ENCODE data around the gene MYB. TPM values are rescaled to one million over a fixed set of nuclear protein-coding genes. Genes with fewer than 3 reads are reported as not detected.

MYB gene
- total and polyA plus RNA-seq, 2 donors (not counting 3 experiments of a cell fraction or from before 2014, with no cell fraction given), result 0.14 to 0.53 TPM

DNA sequence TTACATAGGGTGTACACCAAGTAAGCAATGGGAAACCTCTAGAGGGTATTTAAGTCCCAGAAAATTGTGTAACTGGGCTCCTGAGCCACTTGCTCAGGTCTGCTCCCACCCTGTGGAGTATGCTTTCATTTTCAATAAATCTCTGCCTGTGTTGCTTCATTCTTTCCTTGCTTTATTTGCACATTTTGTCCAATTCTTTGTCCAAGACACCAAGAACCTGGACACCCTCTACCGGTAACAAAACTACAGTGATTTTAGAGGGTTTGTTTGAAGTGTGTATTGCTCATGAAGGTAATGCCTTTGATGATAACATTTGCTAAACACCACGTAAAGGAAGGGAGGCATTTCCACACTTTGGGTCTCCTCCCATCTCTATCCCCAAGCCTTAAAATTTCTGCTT lies 46.2 kb downstream of the MYB start:
- dilution Hi-C loops (cut with MboI; ENCODE audit: extremely low pct_ligation_motif_present, low sequenced_read_pairs) (no loop called here), intact Hi-C loops (cut with micrococcal nuclease) (no loop called here)
- H3K4me2 ChIP-seq (ENCODE audit: insufficient read depth, low read length), result no peak overlapping the region
- no peaks in the 10 kb centered on the region for H4K20me1 ChIP-seq (replicated peaks; ENCODE audit: control insufficient read depth, extremely low read depth, insufficient read depth, low read length)
- FAIRE-seq (no peak), DNase-seq (ENCODE audit: low read depth, low spot score) (no peak)
- H3K9ac ChIP-seq (replicated peaks; ENCODE audit: extremely low read depth, insufficient read depth, low read length), result no peak overlapping the region
- no peaks in the 10 kb centered on the region for H3K79me2 ChIP-seq (ENCODE audit: control insufficient read depth, insufficient read depth, low read length)
- H3K36me3 ChIP-seq (ENCODE audit: control insufficient read depth in 2 of 2, extremely low read depth in 1 of 2, insufficient read depth in 2 of 2, low read length in 2 of 2), result no peaks in the 10 kb centered on the region
- no TSS peak for BruUV-seq (replicated peaks)
- TF ChIP-seq MYC (IDR thresholded peaks at IDR 0.05; ENCODE audit: low read depth, low read length) (no peak), POLR2AphosphoS5 (IDR thresholded peaks at IDR 0.05; ENCODE audit: insufficient read depth, low read depth, low read length) (no peak), EZH2 (IDR thresholded peaks at IDR 0.05; ENCODE audit: borderline replicate concordance, low read depth, low read length, severe bottlenecking) (no peak)
- no peak overlapping the region for H3K4me3 ChIP-seq (replicated peaks in 1 of 3; ENCODE audit: insufficient read depth in 1 of 3, low read depth in 1 of 3, low read length in 3 of 3)
- H3K4me1 ChIP-seq (ENCODE audit: control insufficient read depth, extremely low read depth, insufficient read depth, low read length), result no peaks in the 10 kb centered on the region
- H3K27ac ChIP-seq (ENCODE audit: insufficient read depth, low read depth, low read length), result no peak overlapping the region
- CTCF ChIA-PET, result interaction anchor here (1.2 kb wide), 1 partner anchor 45 kb away, joined by 3 read pairs; no protein-coding TSS in a partner anchor
- H3K9me1 ChIP-seq (replicated peaks; ENCODE audit: control insufficient read depth, extremely low read depth, insufficient read depth, low read length), result no peaks in the 10 kb centered on the region
- H3K9me3 ChIP-seq (replicated peaks; ENCODE audit: control insufficient read depth, insufficient read depth, low read length), result no peaks in the 10 kb centered on the region
- no peak overlapping the region for H2AFZ ChIP-seq (ENCODE audit: low read depth, low read length)
- POLR2A ChIA-PET, result no interaction called here
- H3K27me3 ChIP-seq (ENCODE audit: control insufficient read depth in 2 of 2, insufficient read depth in 2 of 2, low read length in 2 of 2), result peaks cover 0 to 2% of the 10 kb centered on the region in 2 experiments

DNA sequence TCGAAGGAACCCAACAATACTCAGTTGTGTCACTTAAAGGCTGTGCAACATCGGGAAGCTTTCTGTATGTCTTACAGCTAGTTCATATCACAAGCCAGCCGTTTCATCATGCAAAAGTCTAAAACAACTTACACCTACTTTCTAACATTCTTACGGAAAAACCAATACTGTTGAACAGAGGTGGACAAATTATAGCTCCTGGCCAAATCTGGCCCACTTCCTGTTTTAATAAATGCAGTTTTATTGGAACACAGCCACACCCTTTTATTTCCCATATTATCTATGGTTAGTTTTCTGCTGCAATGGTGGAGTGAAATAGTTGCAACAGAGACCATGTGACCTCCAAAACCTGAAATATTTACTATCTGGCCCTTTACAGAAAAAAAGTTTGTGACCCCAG lies 46.6 kb downstream of the MYB start:
- CTCF ChIA-PET, result interaction anchor here (1.2 to 1.7 kb wide), 2 partner anchors 9 to 45 kb away, joined by 3 to 7 read pairs; no protein-coding TSS in a partner anchor
- no peak for FAIRE-seq

More for the DNA sequence above, 46.6 kb downstream of the MYB start:
- Histone ChIP-seq H3K27ac (ENCODE audit: insufficient read depth, low read depth, low read length) (no peak overlapping the region), H4K20me1 (replicated peaks; ENCODE audit: control insufficient read depth, extremely low read depth, insufficient read depth, low read length) (no peaks in the 10 kb centered on the region), H3K9me3 (replicated peaks; ENCODE audit: control insufficient read depth, insufficient read depth, low read length) (no peaks in the 10 kb centered on the region), H3K4me3 (replicated peaks in 1 of 3; ENCODE audit: insufficient read depth in 1 of 3, low read depth in 1 of 3, low read length in 3 of 3) (no peak overlapping the region), H3K9ac (replicated peaks; ENCODE audit: extremely low read depth, insufficient read depth, low read length) (no peak overlapping the region), H3K79me2 (ENCODE audit: control insufficient read depth, insufficient read depth, low read length) (no peaks in the 10 kb centered on the region), H3K36me3 (ENCODE audit: control insufficient read depth in 2 of 2, extremely low read depth in 1 of 2, insufficient read depth in 2 of 2, low read length in 2 of 2) (no peaks in the 10 kb centered on the region), H2AFZ (ENCODE audit: low read depth, low read length) (no peak overlapping the region), H3K4me2 (ENCODE audit: insufficient read depth, low read length) (no peak overlapping the region), H3K4me1 (ENCODE audit: control insufficient read depth, extremely low read depth, insufficient read depth, low read length) (no peaks in the 10 kb centered on the region), H3K9me1 (replicated peaks; ENCODE audit: control insufficient read depth, extremely low read depth, insufficient read depth, low read length) (no peaks in the 10 kb centered on the region), H3K27me3 (ENCODE audit: control insufficient read depth in 2 of 2, insufficient read depth in 2 of 2, low read length in 2 of 2) (peaks cover 0 to 2% of the 10 kb centered on the region in 2 experiments)
- POLR2A ChIA-PET, result no interaction called here
- intact Hi-C loops (cut with micrococcal nuclease), result no loop called here
- BruUV-seq (replicated peaks), result no TSS peak
- dilution Hi-C loops (cut with MboI; ENCODE audit: extremely low pct_ligation_motif_present, low sequenced_read_pairs), result no loop called here
- TF ChIP-seq POLR2AphosphoS5 (IDR thresholded peaks at IDR 0.05; ENCODE audit: insufficient read depth, low read depth, low read length) (no peak), EZH2 (IDR thresholded peaks at IDR 0.05; ENCODE audit: borderline replicate concordance, low read depth, low read length, severe bottlenecking) (no peak), JUN (IDR thresholded peaks at IDR 0.05; ENCODE audit: borderline replicate concordance, insufficient read depth, insufficient read length, low read depth) (no peak), MYC (IDR thresholded peaks at IDR 0.05; ENCODE audit: low read depth, low read length) (no peak), GATA2 (IDR thresholded peaks at IDR 0.05; ENCODE audit: insufficient read depth, insufficient read length, low read depth, low read length) (no peak), FOS (IDR thresholded peaks at IDR 0.05; ENCODE audit: borderline replicate concordance, insufficient read depth, low read length) (no peak), POLR2A (IDR thresholded peaks at IDR 0.05; ENCODE audit: low read depth, low read length) (no peak)
- TF ChIP-seq, protein P1, sequence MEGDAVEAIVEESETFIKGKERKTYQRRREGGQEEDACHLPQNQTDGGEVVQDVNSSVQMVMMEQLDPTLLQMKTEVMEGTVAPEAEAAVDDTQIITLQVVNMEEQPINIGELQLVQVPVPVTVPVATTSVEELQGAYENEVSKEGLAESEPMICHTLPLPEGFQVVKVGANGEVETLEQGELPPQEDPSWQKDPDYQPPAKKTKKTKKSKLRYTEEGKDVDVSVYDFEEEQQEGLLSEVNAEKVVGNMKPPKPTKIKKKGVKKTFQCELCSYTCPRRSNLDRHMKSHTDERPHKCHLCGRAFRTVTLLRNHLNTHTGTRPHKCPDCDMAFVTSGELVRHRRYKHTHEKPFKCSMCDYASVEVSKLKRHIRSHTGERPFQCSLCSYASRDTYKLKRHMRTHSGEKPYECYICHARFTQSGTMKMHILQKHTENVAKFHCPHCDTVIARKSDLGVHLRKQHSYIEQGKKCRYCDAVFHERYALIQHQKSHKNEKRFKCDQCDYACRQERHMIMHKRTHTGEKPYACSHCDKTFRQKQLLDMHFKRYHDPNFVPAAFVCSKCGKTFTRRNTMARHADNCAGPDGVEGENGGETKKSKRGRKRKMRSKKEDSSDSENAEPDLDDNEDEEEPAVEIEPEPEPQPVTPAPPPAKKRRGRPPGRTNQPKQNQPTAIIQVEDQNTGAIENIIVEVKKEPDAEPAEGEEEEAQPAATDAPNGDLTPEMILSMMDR (IDR thresholded peaks at IDR 0.05; ENCODE audit: extremely low read depth in 1 of 2, insufficient read depth in 1 of 2, low read depth in 1 of 2, low read length in 2 of 2), result no peak
- TF ChIP-seq, protein P2, sequence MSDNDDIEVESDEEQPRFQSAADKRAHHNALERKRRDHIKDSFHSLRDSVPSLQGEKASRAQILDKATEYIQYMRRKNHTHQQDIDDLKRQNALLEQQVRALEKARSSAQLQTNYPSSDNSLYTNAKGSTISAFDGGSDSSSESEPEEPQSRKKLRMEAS (IDR thresholded peaks at IDR 0.05; ENCODE audit: insufficient read depth, insufficient read length), result no peak
- DNase-seq (ENCODE audit: low read depth, low spot score), result no peak

All from endothelial cell of umbilical vein (primary cell).